ENCODE data around the gene OR10P1.

DNA sequence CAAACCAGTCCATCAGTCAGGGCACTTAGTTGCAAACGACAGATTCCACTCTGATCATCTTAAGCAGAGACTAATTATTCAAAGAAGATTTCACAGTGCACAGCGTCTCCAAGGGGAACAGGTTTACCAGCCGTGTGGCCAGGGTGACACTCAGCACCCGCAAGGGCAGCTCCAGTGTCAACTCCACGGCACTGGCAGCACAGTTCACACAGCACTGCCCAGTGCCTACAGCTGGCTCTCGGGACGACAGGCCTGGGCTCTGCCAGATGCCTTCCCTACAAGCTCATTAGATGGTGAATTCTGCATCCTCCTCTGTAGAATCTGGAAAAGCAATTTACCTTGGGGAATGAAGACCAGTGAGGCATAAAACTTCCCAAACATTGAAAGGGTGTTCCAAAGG, 4.9 kb downstream of the OR10P1 start:
- TF ChIP-seq CTCF (IDR thresholded peaks at IDR 0.05; ENCODE audit: low read length) = no peak
- TF ChIP-seq EZH2phosphoT487 (IDR thresholded peaks at IDR 0.05; ENCODE audit: low read length) = no peak
- no peak for TF ChIP-seq EZH2 (optimal IDR thresholded peaks at IDR 0.05; ENCODE audit: low read depth, low read length)

Measured in MM.1S (cell line).